GM18907 (cell line): ENCODE measurements around the gene OBP2A.

Experiments used
- ATAC-seq: cut with Tn5 transposase; IDR thresholded peaks from one replicate; pipeline ENCODE4 v1.9.1; 2021; ENCODE audit warnings: mild to moderate bottlenecking, moderate library complexity; ENCODE audit not compliant: unreplicated experiment

OBP2A gene

DNA sequence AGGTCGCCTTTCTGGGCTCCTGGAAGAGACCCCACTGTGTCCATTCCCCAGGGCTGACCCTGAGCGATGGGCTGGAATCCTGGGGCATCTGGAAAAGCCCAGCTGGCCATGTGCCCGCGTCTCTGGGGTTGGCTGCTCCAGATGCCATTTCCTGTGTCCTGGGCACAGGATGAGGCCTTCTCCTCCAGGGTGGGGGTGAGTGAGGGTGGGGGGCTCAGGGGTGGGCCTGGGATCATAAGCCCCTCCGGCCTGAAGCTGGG is 46.3 kb downstream of the OBP2A start:
- ATAC-seq, result no peak

- no peak for ATAC-seq
Measured at GRCh38 chr9:135592625-135593024, 46.7 kb downstream of the OBP2A start.

DNA sequence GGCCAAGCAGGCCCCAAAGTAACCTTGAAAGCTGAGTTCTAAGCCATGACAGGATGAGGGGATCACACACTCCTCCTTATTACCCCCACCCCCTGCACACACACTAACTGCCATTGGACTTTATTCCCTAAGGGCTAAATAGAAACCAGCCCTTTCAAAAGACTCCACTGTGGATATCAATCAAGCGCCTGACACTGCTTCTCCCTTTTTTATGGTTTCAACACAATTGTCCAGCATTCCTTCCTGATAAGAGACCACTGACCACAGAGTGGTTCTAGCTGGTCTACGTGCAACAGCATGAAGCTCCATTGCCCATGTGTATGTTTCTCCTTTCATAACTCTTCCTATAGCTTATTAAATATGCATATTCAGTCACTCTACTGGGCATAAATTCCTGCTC is 50.3 kb downstream of the OBP2A start:
- no peak for ATAC-seq
